AG10803 (cell line): Measurements from ENCODE around the gene SERPINF2.
"Not testable (repeated sequence)": the region's sequence is repeated elsewhere in the genome, so short reads cannot be mapped to it uniquely, and the experiment has no call there.

Experiments
- DNase-seq: peaks from one replicate; pipeline ENCODE4 v3.0.0; 2010; ENCODE audit warnings: low read depth
- H3K4me3 ChIP-seq: 2 replicates; pipeline ENCODE4 v1.5.1; 2011; ENCODE audit warnings: mild to moderate bottlenecking, low read length, control low read depth
- TF ChIP-seq, protein P1 (sequence below): conservative IDR thresholded peaks from 2 replicates; pipeline ENCODE4 v1.5.1; 2011; ENCODE audit warnings: mild to moderate bottlenecking, low read length, control low read depth, inconsistent platforms

The SERPINF2 gene

DNA sequence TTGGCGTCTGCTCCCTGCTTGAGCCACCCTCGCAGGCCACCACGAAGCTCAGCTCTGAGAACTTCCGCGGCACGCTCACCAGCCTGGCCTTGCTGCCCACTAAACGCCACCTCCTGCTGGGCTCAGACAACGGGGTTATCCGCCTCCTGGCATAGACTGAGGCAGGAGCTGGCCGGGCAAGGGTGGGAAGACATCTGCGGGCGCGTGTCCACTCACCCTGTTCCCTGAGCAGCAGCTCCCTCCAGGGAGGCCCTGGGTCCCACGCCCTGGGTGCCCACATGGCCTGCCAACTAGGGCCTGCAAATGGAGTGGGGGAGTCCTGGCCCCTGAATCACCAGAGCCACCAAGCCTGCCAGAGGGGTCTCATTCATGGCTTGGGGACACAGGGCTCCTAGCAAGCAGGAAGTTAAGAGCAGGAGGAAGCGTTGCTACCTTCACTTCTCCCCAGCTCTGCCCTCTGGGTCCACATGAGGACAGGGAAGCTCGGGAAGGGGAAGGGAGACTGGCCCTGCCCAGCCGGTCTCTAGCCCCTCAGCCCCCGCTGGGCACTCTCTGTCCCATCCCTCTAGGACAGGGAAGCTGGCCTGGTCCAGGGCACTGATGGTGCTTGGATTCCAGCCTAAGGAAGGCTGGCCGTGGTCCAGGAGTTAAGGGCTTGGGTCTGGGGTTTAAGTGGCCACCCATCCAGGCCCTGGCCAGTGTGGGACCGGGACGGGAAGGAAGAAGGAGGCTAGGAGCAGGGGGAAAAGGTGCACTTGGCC is 5.0 kb upstream of the SERPINF2 start:
- TF ChIP-seq, protein P1, sequence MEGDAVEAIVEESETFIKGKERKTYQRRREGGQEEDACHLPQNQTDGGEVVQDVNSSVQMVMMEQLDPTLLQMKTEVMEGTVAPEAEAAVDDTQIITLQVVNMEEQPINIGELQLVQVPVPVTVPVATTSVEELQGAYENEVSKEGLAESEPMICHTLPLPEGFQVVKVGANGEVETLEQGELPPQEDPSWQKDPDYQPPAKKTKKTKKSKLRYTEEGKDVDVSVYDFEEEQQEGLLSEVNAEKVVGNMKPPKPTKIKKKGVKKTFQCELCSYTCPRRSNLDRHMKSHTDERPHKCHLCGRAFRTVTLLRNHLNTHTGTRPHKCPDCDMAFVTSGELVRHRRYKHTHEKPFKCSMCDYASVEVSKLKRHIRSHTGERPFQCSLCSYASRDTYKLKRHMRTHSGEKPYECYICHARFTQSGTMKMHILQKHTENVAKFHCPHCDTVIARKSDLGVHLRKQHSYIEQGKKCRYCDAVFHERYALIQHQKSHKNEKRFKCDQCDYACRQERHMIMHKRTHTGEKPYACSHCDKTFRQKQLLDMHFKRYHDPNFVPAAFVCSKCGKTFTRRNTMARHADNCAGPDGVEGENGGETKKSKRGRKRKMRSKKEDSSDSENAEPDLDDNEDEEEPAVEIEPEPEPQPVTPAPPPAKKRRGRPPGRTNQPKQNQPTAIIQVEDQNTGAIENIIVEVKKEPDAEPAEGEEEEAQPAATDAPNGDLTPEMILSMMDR: no peak
- no peak overlapping the region for H3K4me3 ChIP-seq
- DNase-seq: no peak

DNA sequence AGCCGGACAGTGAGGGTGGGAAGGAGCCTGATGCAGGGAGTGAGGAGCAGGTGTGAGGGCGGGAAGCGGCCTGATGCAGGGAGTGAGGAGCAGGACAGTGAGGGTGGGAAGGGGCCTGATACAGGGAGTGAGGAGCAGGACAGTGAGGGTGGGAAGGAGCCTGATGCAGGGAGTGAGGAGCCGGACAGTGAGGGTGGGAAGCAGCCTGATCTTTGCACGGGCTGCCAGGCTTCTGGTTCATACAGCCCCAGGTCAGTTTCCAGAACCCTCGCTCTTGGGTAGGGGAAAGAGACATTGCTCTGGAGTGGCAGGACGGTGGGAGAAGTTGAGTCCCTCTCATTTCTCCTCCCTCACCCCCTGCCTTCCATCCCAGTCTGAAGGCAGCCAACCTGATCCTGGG is 772 bp upstream of the SERPINF2 start:
- not testable (repeated sequence) for DNase-seq, H3K4me3 ChIP-seq

DNA sequence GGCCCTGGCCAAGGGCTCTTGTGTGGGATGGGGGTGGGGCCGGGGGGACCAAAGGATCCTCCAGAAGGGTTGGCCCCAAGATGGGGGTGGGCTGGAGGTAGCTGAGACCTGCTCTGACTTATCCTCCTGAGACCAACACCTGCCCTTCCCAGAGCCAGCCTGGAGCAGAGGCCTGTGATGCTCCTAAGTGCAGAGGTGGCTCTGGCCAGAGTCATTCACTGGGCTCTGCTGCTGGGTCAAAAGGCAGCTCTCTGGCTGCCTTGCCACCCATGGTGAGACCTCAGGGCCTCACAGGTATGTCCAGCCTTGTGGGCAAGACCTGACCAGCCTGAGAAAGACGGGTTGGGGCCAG is 393 bp downstream of the SERPINF2 start:
- no peak for DNase-seq
- TF ChIP-seq, protein P1: no peak
- H3K4me3 ChIP-seq: no peak overlapping the region

DNA sequence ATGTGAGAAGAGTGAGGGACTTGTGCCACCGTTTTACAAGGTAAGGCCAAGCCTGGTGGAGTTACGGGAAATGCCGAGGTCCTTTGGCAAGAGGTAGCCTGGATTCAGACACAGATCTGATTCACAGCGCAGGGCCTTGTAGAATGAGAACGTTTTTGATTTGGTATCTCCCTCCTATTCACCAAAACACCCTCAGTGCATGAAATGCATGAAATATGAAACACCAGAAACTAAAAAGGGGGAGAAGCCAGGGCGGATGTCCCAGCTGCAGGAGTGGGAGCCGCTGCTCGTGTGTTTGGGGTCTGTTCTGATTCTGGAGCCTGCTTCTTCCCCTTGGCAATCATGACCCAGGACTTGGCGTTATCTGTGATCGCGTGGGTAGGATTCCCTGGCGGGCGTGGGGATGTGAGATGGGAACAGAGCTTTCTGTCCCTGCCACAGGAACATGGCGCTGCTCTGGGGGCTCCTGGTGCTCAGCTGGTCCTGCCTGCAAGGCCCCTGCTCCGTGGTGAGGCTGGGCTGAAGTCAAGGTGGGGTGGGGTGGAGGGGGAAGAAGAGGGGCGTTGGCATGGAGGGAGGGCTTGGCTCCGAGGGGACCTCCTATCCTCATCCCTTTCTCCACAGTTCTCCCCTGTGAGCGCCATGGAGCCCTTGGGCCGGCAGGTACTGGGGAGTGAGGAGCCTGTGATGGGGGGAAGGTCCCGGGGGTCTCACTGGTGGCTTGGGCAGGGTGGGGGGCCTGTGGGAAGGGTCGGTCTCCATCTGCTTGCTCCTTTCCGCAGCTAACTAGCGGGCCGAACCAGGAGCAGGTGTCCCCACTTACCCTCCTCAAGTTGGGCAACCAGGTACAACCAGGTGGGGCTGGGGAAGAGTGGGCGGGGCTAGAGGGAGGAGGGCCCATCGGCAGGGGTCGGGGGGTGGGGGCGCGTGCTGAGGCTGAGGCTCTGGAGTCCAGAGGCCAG is 2.2 kb downstream of the SERPINF2 start:
- DNase-seq: no peak

GRCh38 chr17:1745513-1746020 is 2.9 kb downstream of the SERPINF2 start:
- DNase-seq: no peak
- no peak overlapping the region for H3K4me3 ChIP-seq
- TF ChIP-seq, protein P1: no peak

More for the DNA sequence above, 2.2 kb downstream of the SERPINF2 start:
- H3K4me3 ChIP-seq: no peak overlapping the region
- TF ChIP-seq, protein P1: no peak

GRCh38 chr17:1746975-1747543 is 4.4 kb downstream of the SERPINF2 start:
- H3K4me3 ChIP-seq: no peak overlapping the region
- no peak for DNase-seq
- TF ChIP-seq, protein P1: no peak

GRCh38 chr17:1750628-1751027 is 8.0 kb downstream of the SERPINF2 start:
- no peak overlapping the region for H3K4me3 ChIP-seq
- TF ChIP-seq, protein P1: no peak
- DNase-seq: no peak
